Endothelial cell of umbilical vein (primary cell): ENCODE results near the gene INTS2.
"Not testable (repeated sequence)": the region's sequence is repeated elsewhere in the genome, so short reads cannot be mapped to it uniquely, and the experiment has no call there.

Experiments used
- CTCF ChIP-seq, 2 donors: IDR thresholded peaks; 1 replicate in 1 of 2; 2 replicates in 1 of 2; pipeline ENCODE4 v1.5.1; 2011; ENCODE audit warnings: low read length in 2 of 2, mild to moderate bottlenecking in 2 of 2, moderate library complexity in 2 of 2, control low read depth in 1 of 2, inconsistent platforms in 1 of 2, low read depth in 1 of 2; ENCODE audit not compliant: insufficient read depth in 1 of 2; ENCODE audit errors: extremely low read depth in 1 of 2
- EZH2 ChIP-seq: IDR thresholded peaks from 2 replicates; pipeline ENCODE4 v1.6.1; 2012; ENCODE audit warnings: borderline replicate concordance, low read depth, mild to moderate bottlenecking, moderate library complexity, low read length, inconsistent platforms; ENCODE audit not compliant: severe bottlenecking
- FOS ChIP-seq: IDR thresholded peaks from 2 replicates; pipeline ENCODE4 v1.6.1; 2011; ENCODE audit warnings: mild to moderate bottlenecking, low read length, moderate library complexity, borderline replicate concordance; ENCODE audit not compliant: insufficient read depth
- GATA2 ChIP-seq: IDR thresholded peaks from 2 replicates; pipeline ENCODE4 v1.7.0; 2011; ENCODE audit warnings: low read depth, mild to moderate bottlenecking, moderate library complexity, mixed read lengths, low read length; ENCODE audit not compliant: insufficient read length, insufficient read depth
- JUN ChIP-seq: IDR thresholded peaks from 2 replicates; pipeline ENCODE4 v1.6.1; 2011; ENCODE audit warnings: borderline replicate concordance, low read depth; ENCODE audit not compliant: insufficient read length, insufficient read depth
- MAX ChIP-seq: IDR thresholded peaks from 2 replicates; pipeline ENCODE4 v1.6.1; 2011; ENCODE audit not compliant: insufficient read depth, insufficient read length
- MYC ChIP-seq: IDR thresholded peaks from one replicate; pipeline ENCODE4 v1.6.1; 2011; ENCODE audit warnings: mild to moderate bottlenecking, low read depth, low read length
- POLR2A ChIP-seq: IDR thresholded peaks from 2 replicates; pipeline ENCODE4 v1.6.1; 2012; ENCODE audit warnings: low read depth, mild to moderate bottlenecking, control low read depth, low read length
- POLR2AphosphoS5 ChIP-seq: IDR thresholded peaks from 2 replicates; pipeline ENCODE4 v1.6.1; 2012; ENCODE audit warnings: low read depth, mild to moderate bottlenecking, control low read depth, low read length, moderate library complexity; ENCODE audit not compliant: insufficient read depth

GRCh38 chr17:61819265-61819664 lies 108.5 kb downstream of the INTS2 start:
- TF ChIP-seq POLR2A; CTCF (IDR thresholded peaks at IDR 0.05; ENCODE audit: extremely low read depth in 1 of 2, insufficient read depth in 1 of 2, low read depth in 1 of 2, low read length in 2 of 2); MYC; MAX; POLR2AphosphoS5; JUN; EZH2; FOS; GATA2: not testable (repeated sequence)
